Thyroid gland (tissue), 4 donors: ENCODE measurements around the gene STOML2. TPM values are rescaled to one million over a fixed set of nuclear protein-coding genes. Genes with fewer than 3 reads are reported as not detected.

Experiments used
- total RNA-seq, 4 donors: library from RNA; depleted of rRNA; stranded (reverse); fragments of >200 nt; gene quantifications; one replicate each; pipeline ENCODE4 v1.2.3, GENCODE V29; 2016

Gene STOML2
- total RNA-seq, 4 donors from 2014 or later: 72.5 to 130 (median 99.8) TPM

Other genes starting within 250 kb of the STOML2 start
- 1 to 10 TPM in 3 of 4 donors, under 1 TPM in 1; 0.67 to 2.1 (median 1.4) TPM for gene PHF24, start 144.8 kb downstream of the STOML2 start, total RNA-seq
- 10 to 100 TPM; 11.8 to 18.7 (median 16.5) TPM for gene DNAJB5, start 113.4 kb downstream of the STOML2 start, total RNA-seq
- gene VCP, start 30.5 kb downstream of the STOML2 start, total RNA-seq: 100 to 1,000 TPM; 150 to 260 (median 233) TPM
- 10 to 100 TPM in 3 of 4 donors, 1 to 10 TPM in 1; 8.6 to 13.8 (median 11.8) TPM for gene FANCG, start 23.2 kb downstream of the STOML2 start, total RNA-seq
- 10 to 100 TPM; 20.8 to 50.5 (median 39.4) TPM for gene PIGO, start 6.5 kb downstream of the STOML2 start, total RNA-seq
- gene ATOSB, start 12.7 kb upstream of the STOML2 start, total RNA-seq: 10 to 100 TPM in 2 of 4 donors, 1 to 10 TPM in 2; 7.8 to 21.0 (median 11.8) TPM
- 10 to 100 TPM; 19.1 to 46.9 (median 35.1) TPM for gene UNC13B, start 58.9 kb upstream of the STOML2 start, total RNA-seq